ENCODE results near the gene ERGIC1. TPM values are rescaled to one million over a fixed set of nuclear protein-coding genes. Genes with fewer than 3 reads are reported as not detected.

ERGIC1 gene
- total and polyA plus RNA-seq, 2 of the 13 experiments (the other 11 are each of a cell fraction or from before 2014, with no cell fraction given), result 78.5 to 184 TPM

GRCh38 chr5:172858990-172859811, 25.1 kb downstream of the ERGIC1 start (continued):
- TF ChIP-seq GRHL1 (CRISPR knock-in tag; conservative IDR thresholded peaks at IDR 0.05), result no peak
- TF ChIP-seq, protein P1, sequence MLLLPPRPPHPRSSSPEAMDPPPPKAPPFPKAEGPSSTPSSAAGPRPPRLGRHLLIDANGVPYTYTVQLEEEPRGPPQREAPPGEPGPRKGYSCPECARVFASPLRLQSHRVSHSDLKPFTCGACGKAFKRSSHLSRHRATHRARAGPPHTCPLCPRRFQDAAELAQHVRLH (CRISPR knock-in tag; IDR thresholded peaks at IDR 0.05; ENCODE audit: borderline replicate concordance, low read depth), result peak; percentile 22; the same call in 1 of the 2 replicates
- 0 out of 2 replicates have a peak, but pooled peaks have one; percentile 31 for TF ChIP-seq NFKBIZ (CRISPR knock-in tag; IDR thresholded peaks at IDR 0.05)
- TF ChIP-seq, protein P2, sequence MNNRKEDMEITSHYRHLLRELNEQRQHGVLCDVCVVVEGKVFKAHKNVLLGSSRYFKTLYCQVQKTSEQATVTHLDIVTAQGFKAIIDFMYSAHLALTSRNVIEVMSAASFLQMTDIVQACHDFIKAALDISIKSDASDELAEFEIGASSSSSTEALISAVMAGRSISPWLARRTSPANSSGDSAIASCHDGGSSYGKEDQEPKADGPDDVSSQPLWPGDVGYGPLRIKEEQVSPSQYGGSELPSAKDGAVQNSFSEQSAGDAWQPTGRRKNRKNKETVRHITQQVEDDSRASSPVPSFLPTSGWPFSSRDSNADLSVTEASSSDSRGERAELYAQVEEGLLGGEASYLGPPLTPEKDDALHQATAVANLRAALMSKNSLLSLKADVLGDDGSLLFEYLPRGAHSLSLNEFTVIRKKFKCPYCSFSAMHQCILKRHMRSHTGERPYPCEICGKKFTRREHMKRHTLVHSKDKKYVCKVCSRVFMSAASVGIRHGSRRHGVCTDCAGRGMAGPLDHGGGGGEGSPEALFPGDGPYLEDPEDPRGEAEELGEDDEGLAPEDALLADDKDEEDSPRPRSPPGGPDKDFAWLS (CRISPR knock-in tag; IDR thresholded peaks at IDR 0.05; ENCODE audit: borderline replicate concordance), result peak; percentile 93; the same call in 1 of the 2 replicates
- peak; percentile 54; the same call in 1 of the 2 replicates for TF ChIP-seq ZNF747 (CRISPR knock-in tag; IDR thresholded peaks at IDR 0.05; ENCODE audit: borderline replicate concordance)
- 0 out of 2 replicates have a peak, but pooled peaks have one; percentile 23 for TF ChIP-seq ZNF598 (CRISPR knock-in tag; IDR thresholded peaks at IDR 0.05; ENCODE audit: borderline replicate concordance)
- TF ChIP-seq REL (CRISPR knock-in tag; conservative IDR thresholded peaks at IDR 0.05), result no peak
- TF ChIP-seq, protein P3, sequence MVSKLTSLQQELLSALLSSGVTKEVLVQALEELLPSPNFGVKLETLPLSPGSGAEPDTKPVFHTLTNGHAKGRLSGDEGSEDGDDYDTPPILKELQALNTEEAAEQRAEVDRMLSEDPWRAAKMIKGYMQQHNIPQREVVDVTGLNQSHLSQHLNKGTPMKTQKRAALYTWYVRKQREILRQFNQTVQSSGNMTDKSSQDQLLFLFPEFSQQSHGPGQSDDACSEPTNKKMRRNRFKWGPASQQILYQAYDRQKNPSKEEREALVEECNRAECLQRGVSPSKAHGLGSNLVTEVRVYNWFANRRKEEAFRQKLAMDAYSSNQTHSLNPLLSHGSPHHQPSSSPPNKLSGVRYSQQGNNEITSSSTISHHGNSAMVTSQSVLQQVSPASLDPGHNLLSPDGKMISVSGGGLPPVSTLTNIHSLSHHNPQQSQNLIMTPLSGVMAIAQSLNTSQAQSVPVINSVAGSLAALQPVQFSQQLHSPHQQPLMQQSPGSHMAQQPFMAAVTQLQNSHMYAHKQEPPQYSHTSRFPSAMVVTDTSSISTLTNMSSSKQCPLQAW (CRISPR knock-in tag; IDR thresholded peaks at IDR 0.05), result peak; percentile 88
- TF ChIP-seq SOX13 (IDR thresholded peaks at IDR 0.05), result 0 out of 2 replicates have a peak, but pooled peaks have one; percentile 50
- peak in 1 of 2 experiments; percentile 84; a peak in 2 of 4 replicates for TF ChIP-seq SOX13 (CRISPR knock-in tag; conservative IDR thresholded peaks at IDR 0.05 in 1 of 2, IDR thresholded peaks at IDR 0.05 in 1 of 2)
- peak; percentile 95 for TF ChIP-seq SNAI1 (CRISPR knock-in tag; IDR thresholded peaks at IDR 0.05; ENCODE audit: borderline replicate concordance)
- TF ChIP-seq ZBTB21 (CRISPR knock-in tag; IDR thresholded peaks at IDR 0.05), result no peak; the same call in 1 of the 2 replicates
- no peak; the same call in 1 of the 2 replicates for TF ChIP-seq JUNB (CRISPR knock-in tag; IDR thresholded peaks at IDR 0.05; ENCODE audit: borderline replicate concordance)
- no peak for TF ChIP-seq SMYD3 (CRISPR knock-in tag; IDR thresholded peaks at IDR 0.05)
- TF ChIP-seq FOXJ3 (CRISPR knock-in tag; IDR thresholded peaks at IDR 0.05; ENCODE audit: borderline replicate concordance), result no peak; the same call in 1 of the 2 replicates
- TF ChIP-seq ZNF615 (CRISPR knock-in tag; IDR thresholded peaks at IDR 0.05; ENCODE audit: borderline replicate concordance), result no peak
- TF ChIP-seq GABPA (IDR thresholded peaks at IDR 0.05; ENCODE audit: low read depth, low read length), result no peak
- no peak for TF ChIP-seq GABPA (CRISPR knock-in tag; IDR thresholded peaks at IDR 0.05; ENCODE audit: low read depth)
- TF ChIP-seq, protein P4, sequence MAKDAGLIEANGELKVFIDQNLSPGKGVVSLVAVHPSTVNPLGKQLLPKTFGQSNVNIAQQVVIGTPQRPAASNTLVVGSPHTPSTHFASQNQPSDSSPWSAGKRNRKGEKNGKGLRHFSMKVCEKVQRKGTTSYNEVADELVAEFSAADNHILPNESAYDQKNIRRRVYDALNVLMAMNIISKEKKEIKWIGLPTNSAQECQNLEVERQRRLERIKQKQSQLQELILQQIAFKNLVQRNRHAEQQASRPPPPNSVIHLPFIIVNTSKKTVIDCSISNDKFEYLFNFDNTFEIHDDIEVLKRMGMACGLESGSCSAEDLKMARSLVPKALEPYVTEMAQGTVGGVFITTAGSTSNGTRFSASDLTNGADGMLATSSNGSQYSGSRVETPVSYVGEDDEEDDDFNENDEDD (CRISPR knock-in tag; IDR thresholded peaks at IDR 0.05; ENCODE audit: borderline replicate concordance), result peak; percentile 43; the same call in 1 of the 2 replicates
- peak; percentile 93 for TF ChIP-seq ZBTB7B (CRISPR knock-in tag; IDR thresholded peaks at IDR 0.05)
- peak; percentile 90 for TF ChIP-seq NCOA2 (CRISPR knock-in tag; IDR thresholded peaks at IDR 0.05)
- TF ChIP-seq ZBTB7A (CRISPR knock-in tag; IDR thresholded peaks at IDR 0.05), result peak; percentile 75; the same call in 1 of the 2 replicates
- TF ChIP-seq ZNF17 (CRISPR knock-in tag; IDR thresholded peaks at IDR 0.05), result no peak
